HG02623 (cell line): Measurements from ENCODE around the gene NCOA6.

Experiments used
- ATAC-seq: cut with Tn5 transposase; IDR thresholded peaks from one replicate; pipeline ENCODE4 v1.9.1; 2021; ENCODE audit warnings: moderate library complexity; ENCODE audit not compliant: unreplicated experiment

NCOA6 gene

GRCh38 chr20:34825530-34826362 lies at the start of gene NCOA6:
TSS of gene NCOA6 (minus strand) at chr20:34825651. CDS start at chr20:34782355, 43,296 bp downstream.
- peak; percentile 58 for ATAC-seq

- ATAC-seq = no peak
Measured at GRCh38 chr20:34874094-34874654, 48.7 kb upstream of the NCOA6 start.

- no peak for ATAC-seq
Measured at GRCh38 chr20:34873583-34874093, 48.2 kb upstream of the NCOA6 start.

GRCh38 chr20:34872622-34873224 lies 47.3 kb upstream of the NCOA6 start, which contains the start of gene GGT7:
TSS of gene GGT7 (minus strand) at chr20:34872856. CDS start at chr20:34872815, 41 bp downstream.
- ATAC-seq = no peak

- ATAC-seq = no peak
Measured at GRCh38 chr20:34871966-34872621, 46.6 kb upstream of the NCOA6 start.

- ATAC-seq = no peak
Measured at GRCh38 chr20:34871320-34871926, 46.0 kb upstream of the NCOA6 start.

- no peak for ATAC-seq
Measured at GRCh38 chr20:34864216-34864615, 38.8 kb upstream of the NCOA6 start.

GRCh38 chr20:34863421-34863965 lies 38.0 kb upstream of the NCOA6 start:
- no peak for ATAC-seq

- no peak for ATAC-seq
Measured at GRCh38 chr20:34862724-34863123, 37.3 kb upstream of the NCOA6 start.

GRCh38 chr20:34861386-34862084 lies 36.1 kb upstream of the NCOA6 start:
- ATAC-seq = no peak

- no peak for ATAC-seq
Measured at GRCh38 chr20:34859826-34860545, 34.5 kb upstream of the NCOA6 start.

GRCh38 chr20:34859367-34859766 lies 33.9 kb upstream of the NCOA6 start:
- no peak for ATAC-seq

- ATAC-seq = no peak
Measured at GRCh38 chr20:34852298-34852697, 26.8 kb upstream of the NCOA6 start.

- no peak for ATAC-seq
Measured at GRCh38 chr20:34850969-34851368, 25.5 kb upstream of the NCOA6 start.

GRCh38 chr20:34849778-34850177 lies 24.3 kb upstream of the NCOA6 start:
- no peak for ATAC-seq

GRCh38 chr20:34848597-34848996 lies 23.1 kb upstream of the NCOA6 start:
- no peak for ATAC-seq

- no peak for ATAC-seq
Measured at GRCh38 chr20:34843421-34843820, 18.0 kb upstream of the NCOA6 start.

- no peak for ATAC-seq
Measured at GRCh38 chr20:34842143-34842542, 16.7 kb upstream of the NCOA6 start.

GRCh38 chr20:34834459-34834893 lies 9.0 kb upstream of the NCOA6 start:
- ATAC-seq = no peak
